DOHH2 (cell line): ENCODE measurements around the gene DEPDC1B.

Experiments used
- CTCF ChIP-seq: fragments of 200-600 bp; sonication (generic); IDR thresholded peaks from one replicate; pipeline ENCODE4 v1.5.1; 2014; ENCODE audit warnings: antibody characterized with exemption, mild to moderate bottlenecking, low read depth, low read length; ENCODE audit not compliant: poor library complexity, severe bottlenecking
- EZH2phosphoT487 ChIP-seq: fragments of 200-600 bp; sonication (generic); IDR thresholded peaks from 2 replicates; pipeline ENCODE4 v1.6.1; 2017; ENCODE audit warnings: borderline replicate concordance, mild to moderate bottlenecking, antibody characterized with exemption, low read length, moderate library complexity, mixed read lengths

- TF ChIP-seq CTCF (no peak), EZH2phosphoT487 (no peak)
These were observed 13.8 kb downstream of the DEPDC1B start for GRCh38 chr5:60686157-60686556.
